Fibroblast of the aortic adventitia (primary cell): ENCODE data around the gene ARF3. TPM values are rescaled to one million over a fixed set of nuclear protein-coding genes. Genes with fewer than 3 reads are reported as not detected.

Source experiments
- DNase-seq: peaks from one replicate; pipeline ENCODE4 v3.0.0-alpha.2; 2010; ENCODE audit warnings: low read depth
- H3K4me3 ChIP-seq: 2 replicates; pipeline ENCODE4 v1.5.1; 2011; ENCODE audit warnings: low read depth, mild to moderate bottlenecking, control low read depth, low read length, moderate library complexity
- total RNA-seq: library from RNA; depleted of rRNA; stranded (reverse); fragments of >200 nt; gene quantifications from 2 replicates; pipeline ENCODE4 v1.2.3, GENCODE V29; 2012; ENCODE audit warnings: low replicate concordance
- TF ChIP-seq, protein P1 (sequence below): IDR thresholded peaks from 2 replicates; pipeline ENCODE4 v1.5.1; 2011; ENCODE audit warnings: mild to moderate bottlenecking, low read length, control low read depth, inconsistent platforms; ENCODE audit not compliant: insufficient read depth

The ARF3 gene
- total RNA-seq, 1 donor, result 65.3 TPM

GRCh38 chr12:48977290-48978281 is 20.3 kb upstream of the ARF3 start:
- H3K4me3 ChIP-seq, result no peak overlapping the region
- TF ChIP-seq, protein P1, sequence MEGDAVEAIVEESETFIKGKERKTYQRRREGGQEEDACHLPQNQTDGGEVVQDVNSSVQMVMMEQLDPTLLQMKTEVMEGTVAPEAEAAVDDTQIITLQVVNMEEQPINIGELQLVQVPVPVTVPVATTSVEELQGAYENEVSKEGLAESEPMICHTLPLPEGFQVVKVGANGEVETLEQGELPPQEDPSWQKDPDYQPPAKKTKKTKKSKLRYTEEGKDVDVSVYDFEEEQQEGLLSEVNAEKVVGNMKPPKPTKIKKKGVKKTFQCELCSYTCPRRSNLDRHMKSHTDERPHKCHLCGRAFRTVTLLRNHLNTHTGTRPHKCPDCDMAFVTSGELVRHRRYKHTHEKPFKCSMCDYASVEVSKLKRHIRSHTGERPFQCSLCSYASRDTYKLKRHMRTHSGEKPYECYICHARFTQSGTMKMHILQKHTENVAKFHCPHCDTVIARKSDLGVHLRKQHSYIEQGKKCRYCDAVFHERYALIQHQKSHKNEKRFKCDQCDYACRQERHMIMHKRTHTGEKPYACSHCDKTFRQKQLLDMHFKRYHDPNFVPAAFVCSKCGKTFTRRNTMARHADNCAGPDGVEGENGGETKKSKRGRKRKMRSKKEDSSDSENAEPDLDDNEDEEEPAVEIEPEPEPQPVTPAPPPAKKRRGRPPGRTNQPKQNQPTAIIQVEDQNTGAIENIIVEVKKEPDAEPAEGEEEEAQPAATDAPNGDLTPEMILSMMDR, result peak; percentile 65
- DNase-seq, result no peak

- peak; percentile 87 for DNase-seq
- no peak overlapping the region for H3K4me3 ChIP-seq
- TF ChIP-seq, protein P1, result peak; percentile 89
Measured at GRCh38 chr12:48973941-48974673, 16.8 kb upstream of the ARF3 start.

- DNase-seq, result peak; percentile 76
- H3K4me3 ChIP-seq, result no peak overlapping the region
- TF ChIP-seq, protein P1, result no peak
Measured at GRCh38 chr12:48973531-48973930, 16.2 kb upstream of the ARF3 start.

- peak; percentile 20 for DNase-seq
- TF ChIP-seq, protein P1, result no peak
- no peak overlapping the region for H3K4me3 ChIP-seq
Measured at GRCh38 chr12:48972952-48973483, 15.7 kb upstream of the ARF3 start.

- DNase-seq, result no peak
- TF ChIP-seq, protein P1, result no peak
Measured at GRCh38 chr12:48972213-48972951, 15.1 kb upstream of the ARF3 start.

DNA sequence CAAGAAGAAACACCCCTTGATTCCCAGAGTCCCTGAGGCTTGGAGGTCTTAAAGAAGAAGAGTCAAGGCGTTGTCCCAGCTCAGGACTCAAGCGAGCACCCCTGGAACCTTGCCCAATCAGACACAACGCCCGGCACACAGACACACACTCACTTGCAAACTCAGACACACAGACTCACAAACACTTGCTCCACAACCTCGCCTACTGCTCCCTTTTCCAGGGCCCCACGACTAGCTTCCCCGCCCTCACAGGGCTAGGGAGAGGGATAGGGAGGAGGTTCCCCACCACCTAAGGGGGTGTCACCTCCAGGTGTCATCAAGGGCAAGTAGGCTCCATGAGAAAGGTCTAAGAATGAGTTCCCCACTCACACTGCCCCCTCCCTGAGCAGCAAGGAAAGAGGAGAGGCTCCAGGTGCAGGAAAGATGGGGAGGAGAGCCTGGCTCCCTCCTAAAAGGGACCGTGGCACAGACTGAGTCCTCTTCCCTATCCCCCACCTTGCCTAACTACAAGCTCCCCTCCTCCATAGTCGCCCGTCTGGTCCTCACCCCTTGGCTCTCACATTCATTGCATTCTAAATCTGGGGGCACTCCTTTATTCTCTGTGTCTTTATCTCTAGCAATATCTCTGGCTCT is 13.5 kb upstream of the ARF3 start:
- no peak for DNase-seq
- no peak overlapping the region for H3K4me3 ChIP-seq
- TF ChIP-seq, protein P1, result no peak

More at GRCh38 chr12:48972213-48972951, 15.1 kb upstream of the ARF3 start:
- H3K4me3 ChIP-seq, result no peak overlapping the region
